ENCODE data around the gene LRMDA. TPM values are rescaled to one million over a fixed set of nuclear protein-coding genes. Genes with fewer than 3 reads are reported as not detected.

Gene LRMDA
- total and polyA plus RNA-seq, 2 of the 8 experiments (the other 6 are each of a cell fraction or from before 2014, with no cell fraction given), result 0.86 to 2.8 TPM

GRCh38 chr10:75736889-75737579 is 305.6 kb downstream of the LRMDA start:
- no peak overlapping the region for H3K4ac ChIP-seq (replicated peaks; ENCODE audit: insufficient read length, low read depth, low read length)
- H2BK12ac ChIP-seq (ENCODE audit: low read depth, low read length), result no peak overlapping the region
- H3K14ac ChIP-seq (ENCODE audit: insufficient read length), result no peak overlapping the region
- H3K9me3 ChIP-seq (ENCODE audit: insufficient read depth in 2 of 2, low read depth in 1 of 2, low read length in 1 of 2), result no peaks in the 10 kb centered on the region
- H3K79me2 ChIP-seq (ENCODE audit: control insufficient read depth in 1 of 2, insufficient read depth in 2 of 2, low read length in 2 of 2), result no peaks in the 10 kb centered on the region
- H3K27ac ChIP-seq (ENCODE audit: low read depth, low read length), result no peak overlapping the region
- H3K4me2 ChIP-seq (ENCODE audit: insufficient read depth in 1 of 2, low read depth in 2 of 2, low read length in 2 of 2), result no peak overlapping the region
- H3K4me1 ChIP-seq (replicated peaks in 1 of 4; ENCODE audit: control insufficient read depth in 3 of 4, insufficient read depth in 4 of 4, low read length in 3 of 4), result no peaks in the 10 kb centered on the region
- no peak overlapping the region for H2BK120ac ChIP-seq (replicated peaks; ENCODE audit: low read depth, low read length)
- H2BK5ac ChIP-seq (ENCODE audit: low read depth, low read length), result no peak overlapping the region
- no peak overlapping the region for H3K4me3 ChIP-seq (ENCODE audit: extremely low read depth in 1 of 4, insufficient read depth in 2 of 4, low read depth in 3 of 4, low read length in 4 of 4)
- POLR2A ChIA-PET (ENCODE audit: partially characterized antibody), result no interaction called here
- H4K20me1 ChIP-seq (replicated peaks in 1 of 2; ENCODE audit: control insufficient read depth in 1 of 2, insufficient read depth in 2 of 2, low read length in 2 of 2), result no peaks in the 10 kb centered on the region
- H2BK15ac ChIP-seq (ENCODE audit: low read length), result no peak overlapping the region
- no peak overlapping the region for H2AK5ac ChIP-seq (ENCODE audit: low read depth, low read length)
- no peaks in the 10 kb centered on the region for H3K27me3 ChIP-seq (replicated peaks in 1 of 4; ENCODE audit: control insufficient read depth in 3 of 4, extremely low read depth in 1 of 4, insufficient read depth in 3 of 4, low read length in 3 of 4)
- no peak overlapping the region for H3K18ac ChIP-seq (ENCODE audit: extremely low read depth, low read length)
- no peaks in the 10 kb centered on the region for H3K23me2 ChIP-seq (ENCODE audit: low read depth, low read length)
- no peak overlapping the region for H4K91ac ChIP-seq (replicated peaks; ENCODE audit: insufficient read length, low read length)
- H4K8ac ChIP-seq (ENCODE audit: extremely low read depth, insufficient read depth, low read length), result no peak overlapping the region; the same call in 1 of the 2 replicates
- H3K9ac ChIP-seq (replicated peaks in 1 of 4; ENCODE audit: extremely low read depth in 1 of 4, low read depth in 3 of 4, low read length in 3 of 4), result no peak overlapping the region
- no peak overlapping the region for H3K56ac ChIP-seq (replicated peaks; ENCODE audit: insufficient read length, low read depth, low read length)
- DNase-seq (ENCODE audit: low read depth in 1 of 2, low spot score in 2 of 2) (no peak), FAIRE-seq (no peak)
- no peak overlapping the region for H2AFZ ChIP-seq (ENCODE audit: low read length)
- WGBS, 2 experiments (ENCODE audit: extremely low coverage in 1 of 2, insufficient coverage in 1 of 2, insufficient read length in 1 of 2, insufficient replicate concordance in 2 of 2, low coverage in 1 of 2, low lambda C conversion rate in 2 of 2, missing lambda C conversion rate in 1 of 2), result 88% methylated on average over 15 of the region's 15 CpGs; no CpG with 5 or more reads in 1 of the 2 experiments
- H3K36me3 ChIP-seq (ENCODE audit: control insufficient read depth in 2 of 4, insufficient read depth in 4 of 4, low read length in 3 of 4), result no peaks in the 10 kb centered on the region
- H3K79me1 ChIP-seq (ENCODE audit: low read depth, low read length), result no peaks in the 10 kb centered on the region
- no peak overlapping the region for H3K23ac ChIP-seq (ENCODE audit: insufficient read length)
- no peak for TF ChIP-seq TAF7 (optimal IDR thresholded peaks at IDR 0.05; ENCODE audit: borderline replicate concordance, low read depth, low read length)
- no peak for TF ChIP-seq MAFK (IDR thresholded peaks at IDR 0.05; ENCODE audit: low read depth, low read length)
- no peak for TF ChIP-seq CTBP2 (IDR thresholded peaks at IDR 0.05; ENCODE audit: borderline replicate concordance, insufficient read depth, insufficient read length, low read length)
- no peak for TF ChIP-seq SRF (IDR thresholded peaks at IDR 0.05; ENCODE audit: low read depth, low read length)
- CTCF ChIA-PET (ENCODE audit: partially characterized antibody), result interaction anchor here (0.6 to 0.8 kb wide), 2 partner anchors 13 to 338 kb away, joined by 3 read pairs; no protein-coding TSS in a partner anchor
- no peak overlapping the region for H2BK20ac ChIP-seq (ENCODE audit: low read length)
- no peak overlapping the region for H4K5ac ChIP-seq (ENCODE audit: insufficient read length, low read depth, low read length)
